Muscle of back (tissue), 11 donors: ENCODE results near the gene TMC6. TPM values are rescaled to one million over a fixed set of nuclear protein-coding genes. Genes with fewer than 3 reads are reported as not detected.

Experiments used
- DNase-seq, 3 donors: peaks; one replicate each; pipeline versions ENCODE4 v3.0.0 to v3.0.0-alpha.2; 2013
- polyA plus RNA-seq, 10 donors: library from polyadenylated mRNA; unstranded; fragments of 120-200 nt; gene quantifications; one replicate each; pipeline ENCODE4 v1.2.1, GENCODE V29; 2013; ENCODE audit not compliant: insufficient read length in 10 of 10

The TMC6 gene
- polyA plus RNA-seq, 10 donors: 18.6 to 33.0 (median 22.6) TPM

DNA sequence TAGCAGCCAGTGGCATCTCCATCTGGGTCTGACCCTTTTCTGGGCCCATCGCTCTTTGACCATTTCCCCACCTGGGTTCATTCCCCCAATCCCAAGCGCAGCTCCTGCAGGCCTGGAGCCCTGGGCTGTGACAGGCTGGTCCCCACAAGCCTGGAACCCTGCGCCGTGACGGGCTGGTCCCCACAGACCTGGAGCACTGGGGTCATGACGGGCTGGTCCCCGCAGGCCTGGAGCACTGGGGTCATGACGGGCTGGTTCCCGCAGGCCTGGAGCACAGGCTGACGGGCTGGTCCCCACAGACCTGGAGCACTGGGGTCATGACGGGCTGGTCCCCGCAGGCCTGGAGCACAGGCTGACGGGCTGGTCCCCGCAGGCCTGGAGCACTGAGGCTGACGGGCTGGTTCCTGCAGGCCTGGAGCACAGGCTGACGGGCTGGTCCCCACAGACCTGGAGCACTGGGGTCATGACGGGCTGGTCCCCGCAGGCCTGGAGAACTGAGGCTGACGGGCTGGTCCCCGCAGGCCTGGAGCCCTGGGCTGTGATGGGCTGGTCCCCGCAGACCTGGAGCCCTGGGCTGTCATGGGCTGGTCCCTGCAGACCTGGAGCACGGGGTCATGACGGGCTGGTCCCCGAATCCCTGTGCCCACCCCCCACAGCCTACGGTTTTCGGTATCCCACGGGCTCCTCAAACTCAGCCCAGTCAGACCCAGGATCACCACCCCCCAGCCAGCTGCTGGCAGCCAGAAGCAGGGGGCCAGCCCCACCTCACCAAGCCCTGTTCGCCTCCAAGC lies 16.6 kb downstream of the TMC6 start:
- DNase-seq: no peak

GRCh38 chr17:78111016-78111726 lies 17.4 kb downstream of the TMC6 start:
- no peak for DNase-seq

DNA sequence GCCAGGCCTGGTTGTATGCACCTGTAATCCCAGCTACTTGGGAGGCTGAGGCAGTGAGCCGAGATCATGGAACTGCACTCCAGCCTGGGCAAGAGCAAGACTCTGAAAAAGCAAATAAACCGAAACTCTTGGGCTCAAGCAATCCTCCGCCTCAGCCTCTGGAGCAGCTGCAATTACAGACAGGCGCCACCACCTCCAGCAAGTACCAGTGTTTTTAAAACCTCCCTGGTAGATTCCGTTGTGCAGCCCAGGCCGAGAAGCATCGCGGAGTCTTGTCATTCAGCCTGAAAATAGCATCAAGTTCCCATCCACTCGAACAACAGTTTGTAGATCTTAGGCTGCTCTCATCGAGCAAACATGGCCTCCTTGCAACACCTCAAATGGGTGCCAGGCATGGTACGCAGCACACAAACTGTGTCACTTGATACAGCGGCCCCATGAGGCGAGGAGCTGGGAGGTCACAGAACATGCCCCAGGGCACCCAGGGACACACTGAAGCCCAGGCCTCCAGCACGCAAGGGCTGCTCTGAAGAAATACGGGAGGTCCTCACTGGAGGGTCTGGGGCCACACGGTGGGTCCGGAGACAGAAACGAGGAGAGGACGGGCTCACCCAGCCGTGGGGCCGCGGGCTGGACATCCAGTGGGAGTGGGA lies 18.1 kb downstream of the TMC6 start:
- no peak for DNase-seq

DNA sequence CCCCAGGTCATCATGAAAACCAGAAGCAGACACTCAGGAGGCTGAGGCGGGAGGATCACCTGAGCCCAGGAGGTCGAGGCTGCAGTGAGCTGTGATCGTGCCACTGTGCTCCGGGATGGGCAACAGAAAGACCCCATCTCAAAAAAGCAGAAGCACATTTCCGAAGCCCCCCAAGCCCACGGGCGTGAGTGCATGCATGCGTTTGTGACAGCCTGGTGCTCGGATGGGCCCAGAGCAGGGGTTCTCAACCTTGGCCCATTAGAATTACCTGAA lies 19.1 kb downstream of the TMC6 start:
- no peak for DNase-seq

DNA sequence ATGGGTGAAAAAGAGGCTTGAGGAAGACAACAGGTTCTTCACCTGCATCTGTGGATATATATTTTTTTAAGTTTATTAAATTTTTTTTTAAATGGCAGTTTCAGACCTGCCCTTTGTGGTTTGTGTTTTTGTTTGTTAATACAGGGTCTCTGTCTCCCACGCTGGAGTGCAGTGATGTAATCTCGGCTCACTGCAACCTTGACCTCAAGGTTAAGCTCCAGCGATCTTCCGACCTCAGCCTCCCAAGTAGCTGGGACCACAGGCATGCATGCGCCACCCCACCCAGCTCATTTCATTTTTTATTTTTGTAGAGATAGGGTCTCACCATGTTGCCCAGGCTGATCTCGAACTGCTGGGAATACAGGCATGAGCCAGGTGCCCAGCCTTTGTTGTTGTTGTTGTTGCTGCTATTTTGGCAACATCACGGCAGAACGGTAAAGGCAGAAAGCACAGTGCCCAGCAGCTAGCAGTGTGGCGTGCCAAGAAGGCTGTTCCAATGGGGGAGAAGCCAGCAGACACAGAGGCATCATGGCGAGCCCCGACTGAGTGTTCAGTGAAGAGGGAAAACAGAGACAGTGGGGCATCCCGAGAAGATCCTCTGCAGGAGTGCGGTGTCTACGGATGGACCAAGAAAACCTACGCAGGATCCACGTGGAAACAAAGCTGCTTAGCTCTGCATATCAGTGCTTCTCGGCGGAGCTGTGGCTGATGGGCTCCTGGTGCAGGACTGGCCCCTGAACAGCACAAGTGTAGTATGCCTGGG lies 19.6 kb downstream of the TMC6 start:
- DNase-seq: no peak

GRCh38 chr17:78107976-78108725 lies 20.4 kb downstream of the TMC6 start:
- DNase-seq: no peak

GRCh38 chr17:78107457-78107856 lies 21.1 kb downstream of the TMC6 start:
- DNase-seq: peak in 1 of 3 donors; percentile 42

- no peak for DNase-seq
These were observed 22.3 kb downstream of the TMC6 start for GRCh38 chr17:78106211-78106610.

DNA sequence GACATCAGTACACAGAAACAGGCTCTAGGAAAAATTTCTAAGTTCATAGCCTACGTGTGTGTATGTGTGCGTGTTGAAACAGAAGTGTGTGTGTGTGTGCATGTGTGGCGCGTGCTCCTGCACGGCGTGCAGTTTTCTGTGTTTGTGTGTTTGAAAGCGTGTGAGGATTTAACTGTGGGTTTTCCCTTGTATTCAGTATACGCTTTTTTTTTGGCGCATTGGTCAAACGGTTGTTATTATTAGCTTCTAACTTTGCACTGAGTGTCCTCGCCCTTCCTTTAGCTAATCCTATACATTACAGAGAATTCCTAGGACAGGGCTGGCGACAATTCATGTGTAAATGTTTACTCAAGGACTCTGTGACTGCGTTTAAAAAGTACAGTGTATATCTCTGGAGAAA lies 23.0 kb downstream of the TMC6 start:
- DNase-seq: no peak

DNA sequence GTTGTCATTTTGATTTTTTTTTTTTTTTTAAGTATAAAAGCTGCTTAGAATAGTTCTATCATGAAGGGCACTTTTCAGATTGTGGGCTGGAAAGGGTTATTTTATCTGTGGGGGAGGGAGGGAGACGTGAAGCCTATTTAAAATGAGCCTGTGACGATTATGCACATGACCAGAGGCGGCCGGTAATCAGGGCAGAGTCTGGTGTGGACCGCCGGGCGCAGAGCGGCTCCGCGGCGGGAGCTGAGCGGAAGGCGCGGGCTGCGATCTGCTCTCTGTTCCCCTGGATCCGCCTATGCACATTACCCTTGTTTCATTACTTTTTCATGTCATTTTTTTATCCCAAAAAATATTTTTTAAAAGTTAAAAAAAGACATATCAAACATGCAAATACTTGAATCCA lies 23.5 kb downstream of the TMC6 start:
- no peak for DNase-seq

DNA sequence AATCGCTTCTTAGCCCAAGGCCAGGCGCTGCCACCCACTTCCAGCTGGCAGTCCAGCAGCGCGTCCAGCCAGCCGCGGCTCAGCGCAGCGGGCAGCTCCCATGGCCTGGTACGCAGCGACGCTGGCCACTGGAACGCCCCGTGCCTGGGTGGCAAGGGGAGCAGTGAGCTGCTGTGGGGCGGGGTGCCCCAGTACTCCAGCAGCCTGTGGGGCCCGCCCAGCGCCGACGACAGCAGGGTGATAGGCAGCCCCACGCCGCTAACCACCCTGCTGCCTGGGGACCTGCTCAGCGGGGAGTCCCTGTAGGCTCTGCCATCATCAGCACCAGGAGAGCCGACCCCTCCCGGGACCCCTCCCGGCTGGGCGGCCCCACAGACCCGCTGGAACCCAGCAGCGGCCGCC lies 24.0 kb downstream of the TMC6 start:
- DNase-seq: no peak

DNA sequence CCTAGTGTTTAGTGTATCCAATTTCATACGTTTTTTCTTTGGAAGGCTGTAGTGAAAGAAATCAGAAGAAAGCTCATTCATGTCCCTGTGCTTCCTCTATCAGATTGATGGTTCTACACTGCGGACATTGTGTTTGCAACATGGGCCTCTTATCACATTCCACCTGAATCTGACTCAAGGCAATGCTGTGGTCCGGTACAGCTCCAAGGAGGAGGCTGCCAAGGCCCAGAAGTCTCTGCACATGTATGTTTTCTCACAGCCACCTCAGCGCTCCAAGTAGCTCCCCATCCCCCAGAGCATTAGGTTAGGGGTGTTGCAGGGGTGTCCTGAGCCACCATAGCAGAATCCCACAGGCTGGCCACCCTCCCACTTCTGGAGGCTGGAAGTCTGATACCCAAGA lies 25.2 kb downstream of the TMC6 start:
- DNase-seq: no peak

GRCh38 chr17:78101542-78101941 lies 27.0 kb downstream of the TMC6 start:
- no peak for DNase-seq

DNA sequence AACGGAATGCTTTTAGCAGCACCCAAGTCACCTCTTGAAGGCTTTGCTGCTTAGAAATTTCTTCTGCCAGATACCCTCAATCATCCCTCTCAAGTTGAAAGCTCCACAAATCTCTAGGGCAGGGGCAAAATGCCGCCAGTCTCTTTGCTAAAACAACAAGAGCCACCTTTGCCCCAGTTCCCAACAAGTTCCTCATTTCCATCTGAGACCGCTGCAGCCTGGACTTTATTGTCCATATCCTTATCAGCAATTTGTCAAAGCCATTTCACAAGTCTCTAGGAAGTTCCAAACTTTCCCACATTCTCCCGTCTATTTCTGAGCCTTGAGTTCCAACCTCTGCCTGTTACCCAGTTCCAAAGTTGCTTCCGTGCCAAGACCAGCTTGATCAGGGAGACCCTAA lies 27.4 kb downstream of the TMC6 start:
- no peak for DNase-seq

- no peak for DNase-seq
These were observed 32.5 kb downstream of the TMC6 start for GRCh38 chr17:78096093-78096492.

DNA sequence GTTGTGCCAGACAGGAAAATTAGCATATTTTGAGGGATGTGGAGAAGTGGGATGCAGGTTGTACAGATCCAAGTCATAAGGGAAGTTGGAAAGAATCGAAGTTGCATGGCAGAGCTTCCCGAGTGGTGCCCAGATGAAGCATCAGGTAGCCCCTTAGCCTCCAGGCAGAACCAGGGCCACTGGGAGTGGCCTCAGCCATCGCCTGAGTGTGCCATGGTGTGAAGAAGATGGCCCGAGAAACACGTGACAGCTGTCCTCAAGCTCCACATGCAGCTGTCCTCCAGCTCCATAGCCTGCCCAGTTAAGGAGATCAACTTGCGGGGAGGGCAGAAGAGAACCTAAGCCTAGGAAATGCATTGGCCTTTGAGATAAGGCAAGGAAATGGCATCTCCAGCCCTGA lies 33.5 kb downstream of the TMC6 start:
- no peak for DNase-seq

DNA sequence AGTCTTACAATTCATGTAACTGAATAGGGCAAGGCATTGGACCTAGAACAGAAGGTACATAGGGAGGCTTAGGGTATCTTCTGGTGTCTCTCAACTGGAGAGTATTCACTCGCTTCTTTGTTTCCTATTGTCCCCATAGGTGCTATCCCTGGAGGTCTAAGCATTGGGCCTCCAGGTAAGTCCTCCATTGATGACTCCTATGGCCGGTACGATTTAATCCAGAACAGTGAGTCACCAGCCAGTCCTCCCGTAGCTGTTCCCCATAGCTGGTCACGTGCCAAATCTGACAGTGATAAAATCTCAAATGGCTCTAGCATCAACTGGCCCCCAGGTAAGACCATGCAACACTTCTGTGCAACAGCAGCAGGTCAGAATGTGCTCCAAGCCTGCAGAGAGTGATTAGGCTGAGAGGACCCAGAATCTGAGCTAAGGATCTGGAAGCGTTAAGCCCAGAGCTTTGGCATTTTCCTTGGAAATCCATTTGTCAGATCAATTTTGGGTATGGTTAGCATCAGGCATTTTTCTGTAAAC lies 35.7 kb downstream of the TMC6 start:
- DNase-seq: no peak

- DNase-seq: no peak
These were observed 38.8 kb downstream of the TMC6 start for GRCh38 chr17:78089576-78090281.

DNA sequence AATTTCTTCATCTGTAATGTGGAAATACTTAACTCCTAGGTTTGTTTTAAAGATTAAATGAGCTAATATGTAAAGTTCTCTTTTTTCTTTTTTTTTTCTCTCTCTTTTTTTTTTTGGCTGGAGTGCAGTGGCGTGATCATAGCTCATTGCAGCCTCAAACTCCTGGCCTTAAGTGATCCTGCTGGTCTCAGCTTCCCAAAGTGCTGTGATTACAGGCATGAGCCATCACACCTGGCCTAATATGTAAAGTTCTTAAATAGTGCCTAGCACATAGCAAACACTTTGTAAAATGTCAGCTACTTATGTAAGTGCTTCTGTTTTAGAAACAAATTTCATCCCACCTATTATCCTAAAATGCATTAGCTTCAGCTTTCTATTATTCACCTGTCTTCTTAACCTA lies 40.0 kb downstream of the TMC6 start:
- no peak for DNase-seq

GRCh38 chr17:78086740-78087139 lies 41.8 kb downstream of the TMC6 start:
- no peak for DNase-seq

DNA sequence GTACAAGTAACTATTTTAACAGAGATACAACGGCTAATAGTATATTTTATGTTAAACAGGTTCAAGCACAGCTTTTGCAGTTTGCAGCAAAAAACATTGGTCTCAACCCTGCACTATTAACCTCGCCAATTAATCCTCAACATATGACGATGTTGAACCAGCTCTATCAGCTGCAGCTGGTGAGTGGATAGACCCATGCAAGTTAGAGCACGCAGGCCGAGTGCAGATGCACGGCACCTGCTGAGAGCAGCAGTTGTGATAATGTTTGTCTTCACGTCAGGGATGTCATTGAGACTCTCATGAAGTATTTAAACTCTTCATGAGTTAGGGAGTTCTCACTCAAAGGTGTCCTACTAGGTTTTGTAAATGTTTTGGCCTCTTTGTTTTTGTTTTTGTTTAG lies 45.6 kb downstream of the TMC6 start:
- DNase-seq: peak in 2 of 3 donors; percentile 41 to 52
